Spleen (tissue), 7 donors: ENCODE results near the gene KLHL30.

Source experiments
- CTCF ChIP-seq, 11 experiments: fragments of 200-600 bp in 7 of 11; fragments of 450-650 bp in 4 of 11; sonication (generic) in 4 of 11; IDR thresholded peaks in 8 of 11; conservative IDR thresholded peaks in 3 of 11; 1 replicate in 7 of 11; 2 replicates in 4 of 11; pipeline versions ENCODE4 v1.4.0 to v1.8.0; 2016 to 2021; ENCODE audit warnings: antibody characterized with exemption in 11 of 11, inconsistent platforms in 4 of 11, mild to moderate bottlenecking in 1 of 11
- POLR2AphosphoS5 ChIP-seq, 3 donors: sonication (generic); formaldehyde crosslinking; IDR thresholded peaks; one replicate each; pipeline ENCODE4 v1.5.1; 2017; ENCODE audit warnings: antibody characterized with exemption in 3 of 3
- donor health status: DM: no; HTN: no; CAD: no; lungs with moderate emphysema.
- donor health status: DM: no; HTN: no; CAD: no.
- donor health status: DM: no; HTN: no; CAD: no.

- TF ChIP-seq CTCF (IDR thresholded peaks at IDR 0.05 in 8 of 11, conservative IDR thresholded peaks at IDR 0.05 in 3 of 11), result no peak
- no peak for TF ChIP-seq POLR2AphosphoS5 (IDR thresholded peaks at IDR 0.05)
Measured at GRCh38 chr2:238123218-238123971, 15.1 kb upstream of the KLHL30 start.
